ENCODE measurements around the gene PRAMEF18.
"Not testable (repeated sequence)": the region's sequence is repeated elsewhere in the genome, so short reads cannot be mapped to it uniquely, and the experiment has no call there.

The PRAMEF18 gene

DNA sequence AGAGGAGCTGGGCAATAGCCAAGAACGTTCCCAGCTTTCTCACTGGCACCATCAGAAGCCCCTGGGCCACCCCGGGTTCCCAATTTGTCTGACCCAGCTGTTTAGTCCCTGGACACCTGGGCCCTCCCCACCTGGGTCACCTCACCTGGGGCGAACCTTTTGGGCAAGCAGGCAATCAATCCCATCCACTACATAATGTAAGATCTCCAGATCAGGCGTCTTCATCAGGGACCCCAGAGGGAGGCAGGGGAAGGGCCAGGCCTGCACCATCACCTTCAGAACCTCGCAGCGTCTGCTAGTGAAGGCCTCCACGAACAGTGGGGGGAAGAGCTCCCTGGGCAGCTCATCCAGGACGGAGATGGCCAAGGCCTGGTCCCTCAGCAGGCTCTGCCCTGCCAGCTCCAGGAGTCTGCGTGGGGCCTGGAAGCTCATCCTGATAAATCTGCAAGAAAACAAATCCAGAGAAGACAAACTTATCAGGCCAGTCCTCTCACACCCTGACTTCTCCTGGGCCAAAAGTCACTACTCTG lies at the start of gene PRAMEF18:
PRAMEF18 (minus strand) TSS at position 480 of the 530 bp plus-strand sequence; CDS start at position 432, 48 bp downstream.
- DNase-seq: not testable (repeated sequence)

DNA sequence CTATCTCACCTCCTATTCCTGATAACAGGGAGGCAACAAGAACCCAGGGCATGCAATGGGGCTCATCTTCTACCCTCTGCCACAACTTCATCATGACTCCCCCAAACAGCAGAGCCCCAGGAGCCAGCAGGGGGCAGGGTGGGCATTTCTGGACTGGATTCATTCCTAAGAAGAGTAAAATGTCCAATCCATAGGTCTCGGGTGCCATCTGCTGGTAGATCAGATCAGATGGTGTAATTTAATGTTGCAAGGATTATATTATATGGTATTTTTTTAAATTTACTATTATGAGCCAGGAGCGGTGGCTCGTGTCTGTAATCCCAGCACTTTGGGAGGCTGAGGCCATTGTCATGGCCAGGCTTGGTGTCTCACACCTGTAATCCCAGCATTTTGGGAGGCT lies 39.2 kb upstream of the PRAMEF18 start:
- not testable (repeated sequence) for DNase-seq

DNA sequence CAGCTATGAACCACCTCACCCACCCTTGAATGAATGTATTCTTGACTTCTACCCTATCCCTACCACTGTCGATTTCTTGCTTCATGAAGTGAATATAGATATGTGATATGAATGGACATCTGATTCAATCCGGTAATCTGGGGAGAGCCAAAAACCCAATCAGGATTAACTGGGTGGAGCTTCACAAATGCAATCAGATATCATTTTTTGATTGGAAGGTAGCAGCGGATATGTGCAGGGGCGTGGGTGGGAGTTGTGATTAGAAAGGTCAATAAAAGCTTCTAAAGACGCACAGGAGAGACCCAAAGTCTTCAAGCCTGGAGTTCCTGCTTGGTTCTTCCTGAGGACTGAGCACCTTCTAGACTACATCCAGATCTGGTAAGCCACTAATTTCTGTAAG lies 27.9 kb upstream of the PRAMEF18 start, which contains the start of gene PRAMEF5:
PRAMEF5 (plus strand) TSS at position 301 of the 400 bp plus-strand sequence. CDS start 5,071 bp downstream, outside the sequence.
- DNase-seq: not testable (repeated sequence)

GRCh38 chr1:13247122-13247521 lies 21.2 kb upstream of the PRAMEF18 start:
- DNase-seq: not testable (repeated sequence)

GRCh38 chr1:13246554-13246871 lies 20.6 kb upstream of the PRAMEF18 start:
- DNase-seq: not testable (repeated sequence)

DNA sequence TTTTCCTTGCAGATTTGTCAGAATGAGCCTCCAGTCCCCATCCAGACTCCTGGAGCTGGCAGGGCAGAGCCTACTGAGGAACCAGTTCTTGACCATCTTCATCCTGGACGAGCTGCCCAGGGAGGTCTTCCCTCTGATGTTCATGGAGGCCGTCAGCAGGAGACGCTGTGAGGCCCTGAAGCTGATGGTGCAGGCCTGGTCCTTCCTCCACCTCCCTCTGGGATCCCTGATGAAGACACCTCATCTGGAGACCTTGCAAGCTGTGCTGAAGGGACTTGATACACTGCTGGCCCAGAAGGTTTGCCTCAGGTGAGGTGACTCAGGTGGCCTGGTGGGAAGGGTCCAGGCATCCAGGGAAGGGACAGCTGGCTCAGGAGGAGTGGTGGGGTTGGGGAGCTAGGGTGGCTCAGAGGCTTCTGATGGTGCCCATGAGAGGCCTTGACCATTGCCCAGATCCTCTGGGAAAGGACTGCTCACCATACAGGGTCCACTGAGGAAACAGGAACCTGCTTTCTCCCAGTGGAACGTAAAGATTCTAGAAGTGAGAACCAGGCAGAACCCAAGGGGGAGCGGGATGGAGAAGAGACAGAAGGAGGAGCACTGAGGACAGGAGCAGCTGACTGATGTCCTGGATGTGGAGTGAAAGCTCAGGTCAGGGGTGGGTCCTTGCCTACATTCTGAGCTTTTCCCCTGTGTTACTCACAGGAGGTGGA lies 20.0 kb upstream of the PRAMEF18 start:
- not testable (repeated sequence) for DNase-seq

DNA sequence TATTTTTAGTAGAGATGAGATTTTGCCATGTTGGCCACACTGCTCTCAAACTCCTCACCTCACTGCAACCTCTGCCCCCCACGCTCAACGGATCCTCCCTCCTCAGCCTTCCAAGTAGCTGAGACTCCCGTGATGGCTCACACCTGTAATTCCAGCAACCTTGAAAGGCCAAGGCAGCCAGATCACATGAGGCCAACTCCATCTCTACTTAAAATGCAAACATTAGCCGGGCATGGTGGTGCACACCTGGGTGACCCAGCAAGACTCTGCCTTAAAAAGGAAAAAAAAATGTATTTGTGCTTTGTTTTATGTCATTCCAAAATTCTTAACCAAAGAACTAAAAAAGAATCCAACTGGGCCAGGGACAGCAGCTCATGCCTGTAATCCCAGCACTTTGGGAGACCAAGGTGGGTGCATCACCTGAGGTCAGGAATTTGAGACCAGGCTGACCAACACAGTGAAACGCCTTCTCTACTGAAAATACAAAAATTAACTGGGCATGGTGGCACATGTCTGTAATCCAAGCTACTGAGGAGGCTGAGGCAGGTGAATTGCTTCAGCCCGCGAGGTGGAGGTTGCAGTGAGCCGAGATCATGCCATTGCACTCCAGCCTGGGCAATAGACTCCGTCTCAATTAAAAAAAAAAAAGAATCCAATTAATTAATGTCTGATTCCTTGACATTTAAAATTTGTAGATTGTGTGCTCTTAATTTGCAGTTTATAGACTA lies 17.7 kb upstream of the PRAMEF18 start:
- not testable (repeated sequence) for DNase-seq

GRCh38 chr1:13239633-13240032 lies 13.7 kb upstream of the PRAMEF18 start:
- DNase-seq: not testable (repeated sequence)

- DNase-seq: not testable (repeated sequence)
Observed at GRCh38 chr1:13237572-13237971, 11.6 kb upstream of the PRAMEF18 start.

- not testable (repeated sequence) for DNase-seq
Observed at GRCh38 chr1:13234057-13234456, 8.1 kb upstream of the PRAMEF18 start.

GRCh38 chr1:13232056-13232455 lies 6.1 kb upstream of the PRAMEF18 start:
- not testable (repeated sequence) for DNase-seq

DNA sequence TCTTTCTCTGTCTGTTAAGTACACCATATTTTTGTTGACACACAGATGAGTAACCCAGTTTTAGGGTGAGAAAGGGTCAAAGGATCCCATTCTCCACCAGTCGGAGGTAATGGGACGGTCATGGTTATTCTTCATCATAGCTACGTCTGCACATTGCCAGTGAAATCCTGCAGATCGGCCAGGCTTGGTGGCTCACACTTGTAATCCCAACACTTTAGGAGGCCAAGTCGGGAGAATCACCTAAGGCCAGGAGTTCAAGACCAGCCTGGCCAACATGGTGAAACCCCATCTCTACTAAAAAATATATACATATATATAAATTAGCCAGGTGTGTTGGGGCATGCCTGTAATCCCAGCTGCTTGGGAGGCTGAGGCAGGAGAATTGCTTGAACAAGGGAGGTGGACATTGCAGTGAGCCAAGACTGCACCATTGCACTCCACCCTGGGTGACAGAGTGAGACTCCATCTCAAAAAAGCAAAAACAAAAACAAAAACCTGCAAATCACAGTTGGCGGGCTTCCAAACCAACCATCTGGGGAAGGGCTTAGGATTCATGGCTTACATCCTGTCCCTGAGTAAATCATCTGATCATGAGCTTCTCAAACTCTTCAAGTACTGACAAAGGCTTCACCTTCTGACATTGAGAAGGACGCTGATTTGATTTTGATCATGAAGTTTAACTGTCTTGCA lies 5.3 kb upstream of the PRAMEF18 start:
- not testable (repeated sequence) for DNase-seq

- DNase-seq: not testable (repeated sequence)
Observed at GRCh38 chr1:13230601-13231000, 4.6 kb upstream of the PRAMEF18 start.

DNA sequence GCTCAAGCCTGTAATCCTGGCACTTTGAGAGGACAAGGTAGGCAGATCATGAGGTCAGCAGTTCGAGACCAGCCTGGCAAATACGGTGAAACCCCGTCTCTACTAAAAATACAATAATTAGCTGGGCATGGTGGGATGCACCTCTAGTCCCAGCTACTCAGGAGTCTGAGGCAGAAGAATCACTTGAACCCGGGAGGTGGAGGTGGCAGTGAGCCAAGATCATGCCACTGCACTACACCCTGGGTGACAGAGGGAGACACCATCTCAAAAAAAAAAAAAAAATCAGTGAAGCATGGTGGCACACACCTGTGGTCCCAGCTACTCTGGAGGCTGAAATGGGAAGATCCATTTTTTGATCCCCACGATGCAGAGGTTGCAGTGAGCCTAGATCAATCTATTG lies 4.1 kb upstream of the PRAMEF18 start:
- DNase-seq: not testable (repeated sequence)

- DNase-seq: peak; percentile 11
Observed at GRCh38 chr1:13228343-13228781, 2.4 kb upstream of the PRAMEF18 start.

DNA sequence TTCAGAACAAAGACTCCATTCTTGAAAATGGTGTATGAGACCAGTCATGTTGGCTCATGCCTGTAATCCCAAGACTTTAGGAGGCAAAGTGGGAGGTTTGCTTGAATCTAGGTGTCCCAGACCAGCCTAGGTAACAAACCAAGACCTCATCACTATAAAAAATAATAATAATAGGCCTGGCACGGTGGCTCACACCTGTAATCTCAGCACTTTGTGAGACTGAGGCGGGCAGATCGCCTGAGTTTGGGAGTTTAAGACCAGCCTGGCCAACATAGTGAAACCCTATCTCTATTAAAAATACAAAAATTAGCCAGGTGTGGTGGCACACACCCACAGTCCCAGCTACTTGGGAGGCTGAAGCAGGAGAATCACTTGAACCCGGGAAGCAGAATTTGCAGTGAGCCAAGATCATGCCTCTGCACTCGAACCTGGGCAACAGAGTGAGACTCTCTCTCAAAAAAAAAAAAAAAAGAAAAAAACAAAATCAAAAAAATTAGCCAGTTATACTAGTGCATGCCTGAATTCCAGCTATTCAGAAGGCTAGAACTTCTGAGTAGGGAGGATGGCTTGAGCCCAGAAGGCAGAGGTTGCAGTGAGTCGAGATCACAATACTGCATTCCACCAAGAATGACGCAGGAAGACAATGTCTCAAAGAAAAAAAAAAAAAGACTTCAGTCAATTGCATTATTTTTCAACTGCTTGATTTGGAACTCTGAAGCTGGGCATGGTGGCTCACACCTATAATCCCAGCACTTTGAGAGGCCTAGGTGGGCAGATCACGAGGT lies 1.5 kb upstream of the PRAMEF18 start:
- DNase-seq: not testable (repeated sequence)

DNA sequence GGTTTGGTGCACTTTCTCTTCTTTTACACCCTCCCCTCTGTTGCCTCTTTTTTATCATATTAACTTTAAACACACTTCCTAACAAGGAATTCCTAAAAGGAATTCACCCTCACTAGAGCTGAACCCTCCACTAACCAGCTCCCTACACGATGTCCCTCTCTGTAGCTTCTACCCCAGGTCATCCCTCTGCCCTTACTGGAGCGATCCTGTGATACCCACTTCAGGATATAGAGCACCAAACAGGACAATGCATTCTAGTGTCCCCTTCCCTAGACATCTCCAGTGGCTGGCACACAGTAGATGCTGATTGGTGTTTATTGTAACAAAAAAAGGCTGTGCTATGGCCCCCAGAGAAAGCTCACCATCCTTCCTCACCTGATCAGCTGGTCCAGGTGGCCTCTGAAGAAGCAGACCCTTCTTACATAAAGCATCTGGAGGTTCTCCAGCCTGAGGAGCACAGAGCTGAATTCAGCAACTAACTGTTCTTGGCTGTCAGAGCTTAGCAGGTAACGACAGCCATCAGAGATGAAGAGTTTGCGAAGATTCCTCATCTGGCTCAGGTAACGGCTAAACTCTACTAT lies 1.4 kb downstream of the PRAMEF18 start:
- no peak for DNase-seq

GRCh38 chr1:13222788-13223187 lies 3.2 kb downstream of the PRAMEF18 start:
- not testable (repeated sequence) for DNase-seq

DNA sequence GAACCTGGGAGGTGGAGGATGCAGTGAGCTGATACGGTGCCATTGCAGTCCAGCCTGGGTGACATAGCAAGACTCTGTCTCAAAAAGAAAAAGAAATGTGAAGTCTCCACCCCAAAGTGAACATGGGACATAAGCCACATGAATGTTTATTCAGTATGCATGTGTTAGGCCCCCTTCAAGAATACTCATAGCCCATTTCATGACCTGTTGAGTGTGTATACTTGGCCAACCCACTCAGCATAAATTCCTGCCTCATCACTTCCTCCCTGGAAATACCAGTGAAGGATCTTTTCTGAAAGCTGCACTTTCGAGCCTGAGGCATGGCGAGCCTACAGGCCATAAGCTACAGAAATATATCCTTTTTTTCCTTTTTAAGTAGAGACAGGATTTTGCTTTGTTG lies 6.8 kb downstream of the PRAMEF18 start:
- not testable (repeated sequence) for DNase-seq

DNA sequence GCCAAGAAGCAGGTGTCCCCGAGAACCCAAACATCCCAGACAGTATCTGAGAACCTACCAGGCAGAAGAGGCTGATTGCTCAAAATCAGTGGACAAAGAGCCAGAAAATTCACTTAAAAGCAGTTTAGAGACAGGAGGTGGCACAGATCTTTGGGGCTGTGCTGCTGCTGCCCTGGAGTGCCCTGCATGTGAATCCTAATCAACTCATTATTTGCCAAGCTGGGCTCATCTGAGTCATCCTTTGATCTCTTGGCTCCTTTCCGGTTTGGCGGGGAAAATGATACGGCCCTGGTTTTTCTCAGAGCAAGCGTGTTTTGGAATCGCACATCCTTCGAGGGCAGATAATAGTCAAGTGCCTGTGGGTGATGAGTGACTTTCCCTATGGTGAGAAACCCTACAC lies 9.3 kb downstream of the PRAMEF18 start:
- not testable (repeated sequence) for DNase-seq

DNA sequence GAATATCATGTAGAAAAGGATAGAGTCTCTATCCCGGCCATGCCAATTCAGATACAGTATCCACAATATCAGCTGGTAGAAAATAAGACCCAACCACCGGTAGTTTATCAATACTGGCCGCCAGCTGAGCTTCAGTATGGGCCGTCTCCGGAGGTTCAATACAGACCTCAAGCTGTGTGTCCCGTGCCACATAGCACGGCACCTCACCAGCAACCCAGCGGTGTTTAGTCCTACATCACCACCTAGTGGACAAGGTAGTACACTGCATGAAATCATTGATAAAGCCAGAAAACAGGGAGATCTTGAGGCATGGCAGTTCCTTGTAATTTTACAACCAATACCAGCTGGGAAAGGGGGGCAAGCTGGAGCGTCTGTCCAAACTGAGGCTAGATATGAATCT lies 17.2 kb downstream of the PRAMEF18 start:
- DNase-seq: not testable (repeated sequence)

DNA sequence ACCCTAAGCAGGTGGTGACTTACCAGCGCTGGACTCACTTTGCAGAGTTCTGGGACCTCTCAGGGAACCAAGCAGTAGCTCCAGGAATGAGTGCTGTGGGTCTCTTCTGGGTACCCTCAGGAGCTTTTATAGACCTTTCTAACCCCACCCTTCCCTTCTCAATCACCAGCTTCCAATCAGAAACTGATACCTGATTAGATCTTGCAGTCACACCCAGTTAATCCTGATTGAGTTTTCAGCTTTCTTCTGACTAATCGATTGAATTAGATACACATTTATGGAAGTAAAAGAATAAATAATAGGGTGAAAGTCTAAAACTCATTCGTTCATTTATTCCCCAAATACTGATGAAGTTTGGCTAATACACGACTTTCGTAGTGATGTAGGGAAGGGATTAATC lies 24.6 kb downstream of the PRAMEF18 start, which contains the start of gene PRAMEF13:
PRAMEF13 (minus strand) TSS at position 101 of the 400 bp plus-strand sequence. CDS start 1,820 bp downstream, outside the sequence.
- not testable (repeated sequence) for DNase-seq
